ENCODE measurements around the gene DOCK10.

The DOCK10 gene

DNA sequence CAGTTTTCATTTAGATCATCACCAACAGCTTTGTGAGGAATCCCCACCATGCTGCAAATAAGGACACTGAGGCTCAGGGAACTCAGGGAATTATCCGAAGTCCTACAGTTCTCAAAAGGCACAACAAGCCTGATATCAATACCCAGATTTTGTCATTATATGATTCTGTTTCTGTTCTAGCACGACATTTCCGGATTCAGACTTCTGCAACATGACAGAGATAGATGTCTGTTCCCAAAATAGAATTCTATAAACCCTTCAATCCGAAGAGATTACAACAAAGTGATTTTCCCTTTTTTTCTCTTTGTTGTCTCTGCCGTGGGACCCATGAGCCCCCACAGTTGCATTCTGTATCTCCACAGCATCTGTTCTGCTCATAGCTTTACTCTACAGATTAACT lies 72.0 kb downstream of the DOCK10 start:
- TF ChIP-seq, protein P1, sequence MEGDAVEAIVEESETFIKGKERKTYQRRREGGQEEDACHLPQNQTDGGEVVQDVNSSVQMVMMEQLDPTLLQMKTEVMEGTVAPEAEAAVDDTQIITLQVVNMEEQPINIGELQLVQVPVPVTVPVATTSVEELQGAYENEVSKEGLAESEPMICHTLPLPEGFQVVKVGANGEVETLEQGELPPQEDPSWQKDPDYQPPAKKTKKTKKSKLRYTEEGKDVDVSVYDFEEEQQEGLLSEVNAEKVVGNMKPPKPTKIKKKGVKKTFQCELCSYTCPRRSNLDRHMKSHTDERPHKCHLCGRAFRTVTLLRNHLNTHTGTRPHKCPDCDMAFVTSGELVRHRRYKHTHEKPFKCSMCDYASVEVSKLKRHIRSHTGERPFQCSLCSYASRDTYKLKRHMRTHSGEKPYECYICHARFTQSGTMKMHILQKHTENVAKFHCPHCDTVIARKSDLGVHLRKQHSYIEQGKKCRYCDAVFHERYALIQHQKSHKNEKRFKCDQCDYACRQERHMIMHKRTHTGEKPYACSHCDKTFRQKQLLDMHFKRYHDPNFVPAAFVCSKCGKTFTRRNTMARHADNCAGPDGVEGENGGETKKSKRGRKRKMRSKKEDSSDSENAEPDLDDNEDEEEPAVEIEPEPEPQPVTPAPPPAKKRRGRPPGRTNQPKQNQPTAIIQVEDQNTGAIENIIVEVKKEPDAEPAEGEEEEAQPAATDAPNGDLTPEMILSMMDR (IDR thresholded peaks at IDR 0.05), result no peak
- H3K9me3 ChIP-seq, result no peaks in the 10 kb centered on the region
- H3K4me1 ChIP-seq (ENCODE audit: control insufficient read depth in 1 of 2, insufficient read depth in 1 of 2, low read depth in 1 of 2, low read length in 1 of 2), result no peaks in the 10 kb centered on the region
- H3K36me3 ChIP-seq, result no peaks in the 10 kb centered on the region
- no peak overlapping the region for H3K27ac ChIP-seq
- no peaks in the 10 kb centered on the region for H3K27me3 ChIP-seq
- H3K4me3 ChIP-seq (ENCODE audit: low read depth in 1 of 2, low read length in 1 of 2), result no peak overlapping the region

DNA sequence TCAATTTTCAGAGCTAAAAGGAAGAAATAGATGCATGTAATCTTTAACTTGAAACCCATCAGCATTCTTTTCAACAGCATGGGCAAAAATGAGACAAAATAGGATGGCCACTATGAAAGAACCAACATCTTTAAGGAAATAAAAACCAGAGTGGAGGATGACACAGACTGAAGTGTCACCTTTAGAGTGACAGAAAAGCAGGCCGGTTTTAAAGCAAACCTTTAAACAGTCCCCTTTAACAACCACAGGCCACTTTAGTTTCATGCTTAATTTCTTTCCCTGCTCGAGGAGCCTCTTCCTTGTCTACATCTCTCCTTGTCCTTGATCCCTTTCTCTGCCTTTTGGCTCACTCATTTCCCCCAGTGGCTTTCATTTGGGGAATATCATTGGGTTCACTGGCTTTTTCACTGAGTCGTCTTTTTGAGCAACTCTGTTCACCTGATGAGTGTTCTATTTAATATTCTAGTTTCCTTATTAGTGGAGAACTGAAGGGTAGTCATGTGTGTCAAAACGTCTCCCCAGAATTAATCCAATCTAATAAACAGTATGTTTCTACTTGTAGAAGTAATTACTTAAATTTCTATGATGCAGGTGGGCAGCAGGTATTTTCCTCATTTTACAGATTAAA lies 72.5 kb downstream of the DOCK10 start:
- no peaks in the 10 kb centered on the region for H3K4me1 ChIP-seq (ENCODE audit: control insufficient read depth in 1 of 2, insufficient read depth in 1 of 2, low read depth in 1 of 2, low read length in 1 of 2)
- no peaks in the 10 kb centered on the region for H3K36me3 ChIP-seq
- H3K9me3 ChIP-seq, result no peaks in the 10 kb centered on the region
- TF ChIP-seq, protein P1 (IDR thresholded peaks at IDR 0.05), result no peak
- no peaks in the 10 kb centered on the region for H3K27me3 ChIP-seq
- no peak overlapping the region for H3K27ac ChIP-seq
- H3K4me3 ChIP-seq (ENCODE audit: low read depth in 1 of 2, low read length in 1 of 2), result no peak overlapping the region

DNA sequence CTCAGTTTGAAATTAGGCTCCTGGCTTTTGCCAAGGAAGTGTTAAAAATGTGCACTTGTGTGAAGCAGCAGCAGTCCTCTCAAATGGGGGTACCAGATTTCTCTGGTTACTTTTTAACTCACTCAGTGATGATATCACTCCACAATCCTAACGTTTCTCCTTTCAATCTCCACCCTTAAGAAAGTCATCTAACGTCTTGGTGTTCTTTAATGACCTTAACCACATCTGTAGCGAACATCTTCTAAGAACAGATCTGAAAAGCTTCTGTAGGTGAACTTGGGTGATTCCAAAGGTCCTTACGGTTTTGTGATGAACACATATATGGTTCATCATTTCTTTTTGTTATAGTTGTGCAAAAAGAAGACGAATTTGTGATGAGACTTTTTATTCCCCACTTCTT lies 73.2 kb downstream of the DOCK10 start:
- Histone ChIP-seq H3K36me3 (no peaks in the 10 kb centered on the region), H3K4me1 (ENCODE audit: control insufficient read depth in 1 of 2, insufficient read depth in 1 of 2, low read depth in 1 of 2, low read length in 1 of 2) (no peaks in the 10 kb centered on the region), H3K4me3 (ENCODE audit: low read depth in 1 of 2, low read length in 1 of 2) (no peak overlapping the region), H3K9me3 (no peaks in the 10 kb centered on the region), H3K27me3 (no peaks in the 10 kb centered on the region), H3K27ac (no peak overlapping the region)
- TF ChIP-seq, protein P1 (IDR thresholded peaks at IDR 0.05), result no peak

DNA sequence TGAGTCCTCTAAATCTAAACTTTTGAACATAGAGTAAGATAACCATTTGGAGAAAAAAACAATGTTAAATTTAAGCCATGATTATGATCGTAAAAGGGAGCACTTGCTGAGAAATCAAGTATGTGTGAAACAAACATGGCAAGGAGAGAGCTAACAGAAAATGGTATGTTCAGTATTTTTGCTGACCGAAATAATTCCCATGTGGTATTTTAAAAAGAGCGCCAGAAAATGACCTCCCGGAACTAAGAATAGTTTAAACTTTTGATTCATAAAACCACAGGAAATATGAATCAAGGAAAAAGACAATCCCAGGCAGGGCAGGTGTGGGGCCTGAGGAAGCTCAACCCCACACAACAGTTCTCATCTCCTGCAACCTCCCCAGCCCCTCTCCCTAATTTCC lies 74.2 kb downstream of the DOCK10 start:
- no peaks in the 10 kb centered on the region for H3K27me3 ChIP-seq
- TF ChIP-seq, protein P1 (IDR thresholded peaks at IDR 0.05), result no peak
- no peaks in the 10 kb centered on the region for H3K9me3 ChIP-seq
- no peaks in the 10 kb centered on the region for H3K4me1 ChIP-seq (ENCODE audit: control insufficient read depth in 1 of 2, insufficient read depth in 1 of 2, low read depth in 1 of 2, low read length in 1 of 2)
- H3K36me3 ChIP-seq, result no peaks in the 10 kb centered on the region
- no peak overlapping the region for H3K27ac ChIP-seq
- H3K4me3 ChIP-seq (ENCODE audit: low read depth in 1 of 2, low read length in 1 of 2), result no peak overlapping the region

DNA sequence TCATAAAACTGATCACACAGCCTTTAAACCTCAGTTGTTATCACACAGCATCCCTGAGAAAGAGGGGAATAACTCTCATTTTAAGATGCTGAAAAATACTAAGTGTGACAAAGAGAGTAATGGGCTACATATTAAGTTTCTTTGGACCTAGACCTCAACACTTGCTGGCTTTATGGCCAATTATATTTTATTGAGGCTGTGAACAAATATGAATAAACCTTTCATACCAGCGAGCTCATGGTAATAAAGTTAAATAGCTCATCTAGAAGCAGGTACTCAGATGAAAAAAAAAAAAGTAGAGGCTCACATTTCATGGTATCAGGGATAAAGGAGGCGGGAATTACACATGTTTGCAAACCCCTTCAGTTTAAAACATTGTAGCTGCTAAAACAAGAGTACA lies 75.7 kb downstream of the DOCK10 start:
- TF ChIP-seq, protein P1 (IDR thresholded peaks at IDR 0.05), result no peak
- no peak overlapping the region for H3K27ac ChIP-seq

More for the DNA sequence above, 75.7 kb downstream of the DOCK10 start:
- Histone ChIP-seq H3K36me3 (no peaks in the 10 kb centered on the region), H3K27me3 (no peaks in the 10 kb centered on the region), H3K9me3 (no peaks in the 10 kb centered on the region), H3K4me1 (ENCODE audit: control insufficient read depth in 1 of 2, insufficient read depth in 1 of 2, low read depth in 1 of 2, low read length in 1 of 2) (no peaks in the 10 kb centered on the region), H3K4me3 (ENCODE audit: low read depth in 1 of 2, low read length in 1 of 2) (no peak overlapping the region)

All from neutrophil (primary cell).